Peyer's patch (tissue), 4 donors: ENCODE results near the gene AGPAT1. TPM values are rescaled to one million over a fixed set of nuclear protein-coding genes. Genes with fewer than 3 reads are reported as not detected.
A peak's percentile ranks its signal among the peaks of the same experiment; 100 is the strongest.

Experiments used
- DNase-seq, 3 donors: peaks; one replicate each; pipeline ENCODE4 v3.0.0-alpha.2; 2017 to 2019
- H3K27ac ChIP-seq, 4 donors: fragments of 200-600 bp; sonication (generic); one replicate each; pipeline ENCODE4 v1.5.1; 2016 to 2019
- H3K27me3 ChIP-seq, 2 donors: fragments of 200-600 bp; sonication (generic); one replicate each; pipeline ENCODE4 v1.5.1; 2019
- H3K36me3 ChIP-seq, 3 donors: fragments of 200-600 bp; sonication (generic); one replicate each; pipeline ENCODE4 v1.5.1; 2016 to 2019
- H3K4me1 ChIP-seq, 4 donors: fragments of 200-600 bp; sonication (generic); one replicate each; pipeline ENCODE4 v1.5.1; 2016 to 2019
- H3K4me3 ChIP-seq, 4 donors: fragments of 200-600 bp; sonication (generic); 1 replicate in 3 of 4; 2 replicates in 1 of 4; pipeline ENCODE4 v1.5.1; 2016 to 2019; ENCODE audit warnings: mild to moderate bottlenecking in 1 of 4
- H3K9me3 ChIP-seq, 4 donors: fragments of 200-600 bp; sonication (generic); one replicate each; pipeline ENCODE4 v1.5.1; 2016 to 2019; ENCODE audit warnings: mild to moderate bottlenecking in 1 of 4
- CTCF ChIP-seq, 6 experiments: fragments of 450-650 bp in 4 of 6; fragments of 200-600 bp in 2 of 6; sonication (generic) in 1 of 6; IDR thresholded peaks; one replicate each; pipeline ENCODE4 v1.5.1; 2017 to 2019; ENCODE audit warnings: antibody characterized with exemption in 6 of 6, mild to moderate bottlenecking in 3 of 6, moderate library complexity in 1 of 6
- POLR2A ChIP-seq, 2 donors: fragments of 450-650 bp; IDR thresholded peaks; one replicate each; pipeline ENCODE4 v1.5.1; 2017; ENCODE audit warnings: antibody characterized with exemption in 2 of 2, mild to moderate bottlenecking in 2 of 2, moderate library complexity in 2 of 2
- total RNA-seq, 4 donors: library from RNA; depleted of rRNA; stranded (reverse); fragments of >200 nt; gene quantifications; one replicate each; pipeline ENCODE4 v1.1.0, GENCODE V29; 2016

Gene AGPAT1
- total RNA-seq, 4 donors from 2014 or later: 28.9 to 140 (median 90.7) TPM

DNA sequence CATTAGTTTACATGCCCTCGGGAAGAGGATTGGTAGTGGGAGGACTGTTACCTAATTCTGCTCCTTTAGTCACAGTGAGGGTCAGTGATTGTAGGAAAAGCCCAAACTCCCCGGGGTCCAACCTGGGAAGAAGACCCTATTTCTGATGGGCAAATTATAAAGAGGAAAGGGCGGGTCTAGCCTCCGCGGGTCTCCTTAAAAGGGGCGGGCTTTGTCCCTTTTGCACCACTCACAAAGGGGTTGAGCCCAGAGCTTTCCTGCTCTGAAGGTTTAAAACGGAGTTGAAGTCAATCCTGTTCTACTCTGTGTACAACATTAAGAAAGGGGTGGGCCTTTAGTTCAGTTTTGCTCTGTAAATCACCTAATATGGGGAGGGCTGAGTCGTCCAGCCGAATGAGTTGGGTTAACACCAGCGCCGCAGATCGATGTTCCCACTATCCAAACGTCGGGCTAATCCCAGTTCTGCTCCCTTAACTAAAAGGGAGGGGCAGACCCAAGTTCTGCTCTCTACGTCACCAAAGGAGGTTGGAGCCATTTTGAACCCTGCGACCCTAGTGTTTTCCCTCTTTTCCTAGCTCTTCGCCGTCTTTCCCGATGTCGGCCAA is 1.4 kb upstream of the AGPAT1 start:
- Histone ChIP-seq H3K36me3 (peaks cover 0 to 28% (median 0%) of the 10 kb centered on the region in 3 donors), H3K9me3 (no peaks in the 10 kb centered on the region), H3K4me3 (peak overlapping the region; percentile 56 to 95 (median 74)), H3K4me1 (peaks cover 0 to 47% (median 13%) of the 10 kb centered on the region in 4 donors), H3K27me3 (no peaks in the 10 kb centered on the region), H3K27ac (peak overlapping the region; percentile 88 to 98 (median 94))
- peak in 2 of 3 donors; percentile 44 to 69 for DNase-seq
- no peak for TF ChIP-seq CTCF (IDR thresholded peaks at IDR 0.05)
- peak; percentile 26 to 29 for TF ChIP-seq POLR2A (IDR thresholded peaks at IDR 0.05)

- no peak for TF ChIP-seq CTCF (IDR thresholded peaks at IDR 0.05)
- TF ChIP-seq POLR2A (IDR thresholded peaks at IDR 0.05): no peak
- H3K27ac ChIP-seq: peak overlapping the region; percentile 88 to 98 (median 94)
- H3K4me3 ChIP-seq: peak overlapping the region; percentile 50 to 95 (median 76)
- peaks cover 0 to 21% (median 0%) of the 10 kb centered on the region in 3 donors for H3K36me3 ChIP-seq
- H3K4me1 ChIP-seq: peaks cover 0 to 45% (median 13%) of the 10 kb centered on the region in 4 donors
- DNase-seq: no peak
- H3K27me3 ChIP-seq: no peaks in the 10 kb centered on the region
- H3K9me3 ChIP-seq: no peaks in the 10 kb centered on the region
Observed at GRCh38 chr6:32176476-32177182, 745 bp upstream of the AGPAT1 start.

- Histone ChIP-seq H3K36me3 (peaks cover 0 to 17% (median 0%) of the 10 kb centered on the region in 3 donors), H3K4me1 (peaks cover 0 to 36% (median 13%) of the 10 kb centered on the region in 4 donors), H3K4me3 (peak overlapping the region; percentile 50 to 95 (median 76)), H3K27me3 (no peaks in the 10 kb centered on the region), H3K9me3 (no peaks in the 10 kb centered on the region), H3K27ac (peak overlapping the region; percentile 88 to 98 (median 94))
- TF ChIP-seq CTCF (IDR thresholded peaks at IDR 0.05) (no peak), POLR2A (IDR thresholded peaks at IDR 0.05) (no peak)
- no peak for DNase-seq
Observed at GRCh38 chr6:32175322-32175710, 568 bp downstream of the AGPAT1 start.

DNA sequence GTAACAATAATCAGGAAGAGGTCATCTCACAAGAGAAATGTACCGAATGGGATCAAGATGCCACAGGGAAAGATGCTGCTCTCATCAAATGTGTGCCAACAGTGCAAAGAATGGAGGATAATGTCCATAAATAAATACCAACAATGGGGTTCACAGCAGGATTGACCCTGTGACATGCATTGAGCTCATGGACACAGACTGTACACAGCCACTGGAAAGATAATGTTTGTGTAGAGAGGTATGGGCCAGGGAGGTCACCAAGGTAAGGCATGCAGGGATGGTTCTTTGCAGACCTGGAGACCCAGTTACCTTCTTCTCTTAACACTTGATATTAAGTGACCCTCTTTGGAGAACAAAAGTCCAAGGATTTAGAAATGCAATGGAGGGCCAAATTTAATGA is 1.5 kb downstream of the AGPAT1 start:
- no peak for DNase-seq
- no peak overlapping the region for H3K27ac ChIP-seq
- H3K36me3 ChIP-seq: peaks cover 0 to 18% (median 0%) of the 10 kb centered on the region in 3 donors
- peaks cover 0 to 28% (median 13%) of the 10 kb centered on the region in 4 donors for H3K4me1 ChIP-seq
- H3K4me3 ChIP-seq: no peak overlapping the region
- no peaks in the 10 kb centered on the region for H3K27me3 ChIP-seq
- TF ChIP-seq POLR2A (IDR thresholded peaks at IDR 0.05) (no peak), CTCF (IDR thresholded peaks at IDR 0.05) (no peak)
- H3K9me3 ChIP-seq: no peaks in the 10 kb centered on the region

DNA sequence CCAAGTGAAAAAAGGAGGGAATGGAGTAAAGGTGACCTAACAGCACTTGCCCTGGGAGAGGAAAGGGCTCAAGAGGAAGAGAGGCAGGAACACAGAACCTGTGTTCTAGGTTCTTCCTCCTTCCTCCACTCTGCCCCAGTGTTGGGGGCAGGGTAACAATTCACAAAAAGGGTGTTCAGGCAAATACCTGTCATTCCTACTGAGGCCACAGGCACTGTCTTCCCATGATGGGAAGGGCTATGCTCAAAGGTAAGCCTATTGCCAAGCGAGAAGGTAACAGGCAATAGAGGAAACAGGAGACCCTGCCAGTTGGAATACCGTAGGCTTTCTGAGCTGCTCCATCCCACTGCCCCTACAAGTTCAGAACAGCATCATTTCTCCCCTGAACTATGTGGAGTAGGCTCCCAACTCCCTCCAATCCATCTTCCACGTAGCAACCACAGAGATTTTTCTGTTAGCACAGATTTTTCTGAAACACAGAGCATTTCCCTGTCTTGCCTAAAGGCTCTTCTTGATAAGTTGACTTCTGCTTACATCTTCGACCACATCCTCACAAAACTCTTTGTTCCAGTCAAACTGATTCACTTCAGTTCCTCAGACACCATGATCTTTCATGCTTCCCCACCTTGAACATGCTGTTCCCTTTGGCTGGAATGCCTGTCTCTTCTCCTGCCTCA is 2.7 kb downstream of the AGPAT1 start:
- Histone ChIP-seq H3K27me3 (no peaks in the 10 kb centered on the region), H3K4me1 (peaks cover 0 to 22% (median 7%) of the 10 kb centered on the region in 4 donors), H3K27ac (no peak overlapping the region), H3K4me3 (no peak overlapping the region), H3K9me3 (no peaks in the 10 kb centered on the region), H3K36me3 (peaks cover 0 to 25% (median 0%) of the 10 kb centered on the region in 3 donors)
- no peak for TF ChIP-seq CTCF (IDR thresholded peaks at IDR 0.05)
- TF ChIP-seq POLR2A (IDR thresholded peaks at IDR 0.05): no peak
- DNase-seq: no peak
